ENCODE results near the gene ECE2. TPM values are rescaled to one million over a fixed set of nuclear protein-coding genes. Genes with fewer than 3 reads are reported as not detected.

Gene ECE2
- total RNA-seq = not detected
- polyA plus RNA-seq (2013, experiment 1 of 2) = not detected
- polyA plus RNA-seq (2013, experiment 2 of 2) = not detected
- long read RNA-seq, experiment 1 = 0 reads
- long read RNA-seq, experiment 2 = 0 reads
- long read RNA-seq, experiment 3 = 0 reads
- long read RNA-seq, experiment 4 = 0 reads

DNA sequence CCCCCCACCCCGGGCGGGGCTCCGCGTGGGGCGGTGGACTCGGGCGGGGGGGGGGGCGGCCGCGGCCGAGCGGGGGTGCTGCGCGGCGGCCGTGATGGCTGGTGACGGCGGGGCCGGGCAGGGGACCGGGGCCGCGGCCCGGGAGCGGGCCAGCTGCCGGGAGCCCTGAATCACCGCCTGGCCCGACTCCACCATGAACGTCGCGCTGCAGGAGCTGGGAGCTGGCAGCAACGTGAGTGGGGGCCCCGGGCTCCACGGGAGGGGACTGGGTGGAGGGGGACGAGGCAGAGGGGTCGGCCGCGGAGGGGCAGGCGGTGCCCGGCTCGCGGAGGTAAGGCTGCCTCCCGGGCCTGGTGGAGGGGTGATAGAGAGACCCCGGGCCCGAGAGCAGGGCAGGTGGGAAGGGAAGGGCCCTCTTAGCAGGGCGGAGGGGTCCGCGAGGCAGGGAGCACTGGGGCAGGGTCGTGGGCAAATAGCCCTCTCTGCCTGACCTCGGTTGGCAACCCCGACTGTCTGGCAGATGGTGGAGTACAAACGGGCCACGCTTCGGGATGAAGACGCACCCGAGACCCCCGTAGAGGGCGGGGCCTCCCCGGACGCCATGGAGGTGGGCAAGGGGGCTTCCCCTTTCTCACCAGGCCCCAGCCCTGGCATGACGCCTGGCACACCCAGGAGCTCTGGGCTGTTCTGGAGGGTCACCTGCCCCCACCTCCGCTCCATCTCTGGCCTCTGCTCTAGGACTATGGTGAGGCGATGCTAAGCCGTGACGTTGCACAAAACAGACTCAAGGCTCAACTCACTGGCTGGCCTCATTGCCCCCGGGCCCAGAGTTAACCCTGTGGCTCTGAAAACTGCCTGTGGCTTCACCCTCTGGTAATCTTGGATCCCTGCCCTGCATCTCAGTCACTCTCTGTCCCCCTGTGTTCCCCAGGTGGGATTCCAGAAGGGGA, at the start of gene ECE2:
ECE2 (plus strand) TSS at position 62 of the 950 bp plus-strand sequence; CDS start at position 194, 132 bp downstream.
- WGBS, 2 experiments (ENCODE audit: insufficient coverage in 1 of 2, insufficient read length in 1 of 2) = 54 to 70% methylated on average over 29 to 64 of the region's 65 CpGs
- Mint-ChIP-seq H3K4me1 (no peaks in the 10 kb centered on the region), H3K27me3 (ENCODE audit: insufficient read depth) (peaks cover 68% of the 10 kb centered on the region), H3K9me3 (no peaks in the 10 kb centered on the region), H3K36me3 (ENCODE audit: low read depth) (no peaks in the 10 kb centered on the region), H3K27ac (no peak within 1 kb of the TSS), H3K4me3 (peak within 1 kb of the TSS; percentile 42)
- no peak for DNase-seq
- H3K36me3 ChIP-seq (ENCODE audit: control insufficient read depth, insufficient read depth, low read length) = no peaks in the 10 kb centered on the region
- H3K9me3 ChIP-seq (ENCODE audit: control insufficient read depth, low read length) = no peaks in the 10 kb centered on the region
- no peak within 1 kb of the TSS for H3K27ac ChIP-seq (ENCODE audit: low read depth, low read length)
- TF ChIP-seq, protein P1, sequence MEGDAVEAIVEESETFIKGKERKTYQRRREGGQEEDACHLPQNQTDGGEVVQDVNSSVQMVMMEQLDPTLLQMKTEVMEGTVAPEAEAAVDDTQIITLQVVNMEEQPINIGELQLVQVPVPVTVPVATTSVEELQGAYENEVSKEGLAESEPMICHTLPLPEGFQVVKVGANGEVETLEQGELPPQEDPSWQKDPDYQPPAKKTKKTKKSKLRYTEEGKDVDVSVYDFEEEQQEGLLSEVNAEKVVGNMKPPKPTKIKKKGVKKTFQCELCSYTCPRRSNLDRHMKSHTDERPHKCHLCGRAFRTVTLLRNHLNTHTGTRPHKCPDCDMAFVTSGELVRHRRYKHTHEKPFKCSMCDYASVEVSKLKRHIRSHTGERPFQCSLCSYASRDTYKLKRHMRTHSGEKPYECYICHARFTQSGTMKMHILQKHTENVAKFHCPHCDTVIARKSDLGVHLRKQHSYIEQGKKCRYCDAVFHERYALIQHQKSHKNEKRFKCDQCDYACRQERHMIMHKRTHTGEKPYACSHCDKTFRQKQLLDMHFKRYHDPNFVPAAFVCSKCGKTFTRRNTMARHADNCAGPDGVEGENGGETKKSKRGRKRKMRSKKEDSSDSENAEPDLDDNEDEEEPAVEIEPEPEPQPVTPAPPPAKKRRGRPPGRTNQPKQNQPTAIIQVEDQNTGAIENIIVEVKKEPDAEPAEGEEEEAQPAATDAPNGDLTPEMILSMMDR (conservative IDR thresholded peaks at IDR 0.05) = no peak
- peaks cover 77% of the 10 kb centered on the region for H3K27me3 ChIP-seq (ENCODE audit: control insufficient read depth, insufficient read depth, low read length, poor library complexity, severe bottlenecking)
- H3K9ac ChIP-seq (ENCODE audit: extremely low read depth, low read length, poor library complexity, severe bottlenecking) = no peak within 1 kb of the TSS
- no peaks in the 10 kb centered on the region for H3K4me1 ChIP-seq (ENCODE audit: control insufficient read depth, insufficient read depth, low read length)
- H3K4me3 ChIP-seq (ENCODE audit: low read length) = no peak within 1 kb of the TSS

DNA sequence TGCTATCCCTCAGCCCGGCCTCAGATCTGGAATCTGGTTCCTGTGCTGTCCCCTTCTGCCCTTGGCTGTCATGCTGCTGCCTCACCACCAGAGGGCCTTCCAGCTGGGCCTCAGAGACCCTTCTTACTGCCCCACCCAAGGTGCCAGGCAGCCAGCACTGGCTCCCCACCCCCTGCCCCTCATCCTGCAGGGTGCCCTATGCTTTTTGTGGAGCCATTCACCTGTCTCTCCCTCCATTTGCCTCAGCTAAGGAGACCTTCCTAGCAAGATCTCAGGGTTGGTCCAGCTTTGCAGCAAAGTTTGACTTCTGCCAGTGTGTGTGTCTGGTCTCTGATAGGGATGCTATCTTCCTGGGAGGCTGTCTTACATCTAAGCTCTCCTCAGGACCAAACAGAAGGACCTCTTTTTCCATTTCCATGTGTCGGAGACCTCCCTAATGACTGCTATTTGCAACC, 48.3 kb upstream of the ECE2 start:
- H3K9ac ChIP-seq (ENCODE audit: extremely low read depth, low read length, poor library complexity, severe bottlenecking) = no peak overlapping the region
- peak; percentile 86 for DNase-seq
- TF ChIP-seq, protein P1 (conservative IDR thresholded peaks at IDR 0.05) = peak; percentile 97
- no peak overlapping the region for H3K27ac Mint-ChIP-seq
- peaks cover 73% of the 10 kb centered on the region for H3K27me3 Mint-ChIP-seq (ENCODE audit: insufficient read depth)
- no peak overlapping the region for H3K4me3 ChIP-seq (ENCODE audit: low read length)
- H3K4me1 ChIP-seq (ENCODE audit: control insufficient read depth, insufficient read depth, low read length) = no peaks in the 10 kb centered on the region
- H3K36me3 Mint-ChIP-seq (ENCODE audit: low read depth) = no peaks in the 10 kb centered on the region
- no peaks in the 10 kb centered on the region for H3K9me3 Mint-ChIP-seq
- H3K27ac ChIP-seq (ENCODE audit: low read depth, low read length) = no peak overlapping the region
- WGBS, 2 experiments (ENCODE audit: insufficient coverage in 1 of 2, insufficient read length in 1 of 2) = 78 to 100% methylated on average over 1 to 2 of the region's 2 CpGs
- H3K9me3 ChIP-seq (ENCODE audit: control insufficient read depth, low read length) = no peaks in the 10 kb centered on the region
- no peaks in the 10 kb centered on the region for H3K36me3 ChIP-seq (ENCODE audit: control insufficient read depth, insufficient read depth, low read length)
- peaks cover 81% of the 10 kb centered on the region for H3K27me3 ChIP-seq (ENCODE audit: control insufficient read depth, insufficient read depth, low read length, poor library complexity, severe bottlenecking)
- no peak overlapping the region for H3K4me3 Mint-ChIP-seq
- peaks cover 2% of the 10 kb centered on the region for H3K4me1 Mint-ChIP-seq

DNA sequence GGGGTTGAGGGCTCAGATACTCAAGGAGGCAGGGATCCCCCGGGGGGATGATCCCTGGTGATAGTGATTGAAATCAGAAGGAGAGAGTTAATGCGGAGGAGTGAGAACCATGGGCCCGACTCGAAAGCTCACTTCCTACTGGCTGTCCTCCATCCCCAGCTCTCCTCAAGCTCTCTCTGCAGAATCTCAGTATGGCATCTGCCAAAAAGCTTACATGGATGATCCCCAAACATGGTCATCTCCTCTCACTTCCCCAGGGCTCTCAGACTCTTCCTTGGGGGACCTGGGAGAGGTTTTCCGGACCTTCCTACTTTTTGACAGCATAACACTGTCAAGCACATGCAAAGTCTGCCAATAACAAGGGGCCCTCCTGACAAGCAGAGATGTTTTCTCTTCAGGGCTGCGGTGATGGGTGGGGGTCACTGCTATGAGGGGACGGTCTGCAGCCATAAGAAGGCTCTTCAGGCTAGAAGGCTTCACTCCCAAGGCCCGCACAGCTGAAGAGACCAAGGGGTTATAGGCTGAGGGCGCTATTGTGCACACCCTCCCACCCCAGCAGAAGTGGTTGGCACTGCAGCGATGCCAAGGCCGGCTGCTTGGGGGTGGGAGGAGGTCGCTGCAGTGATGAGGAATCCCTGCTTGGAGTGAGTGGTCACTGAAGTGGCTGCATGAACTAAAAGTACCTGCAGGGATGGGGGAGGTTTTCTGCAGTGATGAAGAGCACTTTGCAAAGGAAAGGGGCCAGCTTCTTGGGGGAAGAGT, 47.3 kb upstream of the ECE2 start:
- TF ChIP-seq, protein P1 (conservative IDR thresholded peaks at IDR 0.05) = no peak
- Histone ChIP-seq H3K36me3 (ENCODE audit: control insufficient read depth, insufficient read depth, low read length) (no peaks in the 10 kb centered on the region), H3K9me3 (ENCODE audit: control insufficient read depth, low read length) (no peaks in the 10 kb centered on the region), H3K4me3 (ENCODE audit: low read length) (no peak overlapping the region), H3K27ac (ENCODE audit: low read depth, low read length) (no peak overlapping the region), H3K27me3 (ENCODE audit: control insufficient read depth, insufficient read depth, low read length, poor library complexity, severe bottlenecking) (peaks cover 91% of the 10 kb centered on the region), H3K4me1 (ENCODE audit: control insufficient read depth, insufficient read depth, low read length) (no peaks in the 10 kb centered on the region), H3K9ac (ENCODE audit: extremely low read depth, low read length, poor library complexity, severe bottlenecking) (no peak overlapping the region)
- Mint-ChIP-seq H3K4me3 (peak overlapping the region; percentile 45), H3K27me3 (ENCODE audit: insufficient read depth) (peaks cover 81% of the 10 kb centered on the region), H3K4me1 (peaks cover 2% of the 10 kb centered on the region), H3K36me3 (ENCODE audit: low read depth) (no peaks in the 10 kb centered on the region), H3K27ac (no peak overlapping the region), H3K9me3 (no peaks in the 10 kb centered on the region)
- 50 to 67% methylated on average over 3 to 12 of the region's 12 CpGs for WGBS, 2 experiments (ENCODE audit: insufficient coverage in 1 of 2, insufficient read length in 1 of 2)
- peak; percentile 56 for DNase-seq

Data from endodermal cell (in vitro differentiated cells).